Fibroblast of gingiva (primary cell): ENCODE measurements around the gene H6PD.

Experiments used
- DNase-seq: peaks from one replicate; pipeline ENCODE4 v3.0.0-alpha.2; 2011; ENCODE audit warnings: low read depth

Gene H6PD

DNA sequence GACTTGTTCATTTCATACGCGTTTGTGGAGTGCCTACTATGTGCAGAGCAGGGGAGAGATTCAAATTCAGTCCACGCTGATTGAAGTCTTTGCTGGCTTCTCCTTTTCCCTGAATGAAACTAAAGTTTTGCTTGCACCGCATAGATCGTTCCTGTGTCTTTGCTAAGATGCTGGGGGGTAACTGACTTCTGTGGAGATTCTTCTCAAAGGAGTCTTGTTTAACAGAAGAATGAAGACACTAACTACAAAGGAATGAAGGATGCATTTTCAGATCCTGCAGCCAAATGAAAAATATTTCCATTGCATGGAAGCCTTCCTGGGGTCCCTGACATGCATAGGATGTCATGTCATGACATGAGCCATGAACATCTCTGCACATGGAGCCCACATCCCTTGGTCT is 26.9 kb upstream of the H6PD start:
- no peak for DNase-seq

DNA sequence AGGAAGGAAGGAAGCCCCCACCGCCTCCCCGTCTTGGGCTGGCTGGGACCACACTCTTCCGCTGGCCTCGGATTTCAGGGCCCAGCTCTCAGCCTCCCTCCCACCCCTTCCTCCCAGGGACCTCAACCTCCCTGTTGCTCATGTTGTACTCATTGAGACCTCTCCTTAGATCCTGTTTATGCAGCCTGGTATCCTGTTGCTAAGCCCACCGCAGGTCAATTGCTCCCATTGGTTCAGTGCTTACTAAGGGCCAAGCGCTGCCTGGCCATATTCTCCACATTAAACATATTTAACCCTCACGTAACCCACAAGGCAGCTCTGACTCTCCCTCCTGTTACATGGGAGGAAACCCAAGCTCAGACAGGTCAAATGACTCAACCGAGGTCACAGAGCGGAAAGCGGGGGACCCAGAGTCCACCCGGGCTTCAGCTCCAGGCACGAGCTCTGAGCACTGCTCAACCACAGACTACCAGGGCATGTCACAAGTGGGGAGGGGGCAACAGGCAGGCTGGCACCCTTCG is 23.2 kb upstream of the H6PD start:
- no peak for DNase-seq

DNA sequence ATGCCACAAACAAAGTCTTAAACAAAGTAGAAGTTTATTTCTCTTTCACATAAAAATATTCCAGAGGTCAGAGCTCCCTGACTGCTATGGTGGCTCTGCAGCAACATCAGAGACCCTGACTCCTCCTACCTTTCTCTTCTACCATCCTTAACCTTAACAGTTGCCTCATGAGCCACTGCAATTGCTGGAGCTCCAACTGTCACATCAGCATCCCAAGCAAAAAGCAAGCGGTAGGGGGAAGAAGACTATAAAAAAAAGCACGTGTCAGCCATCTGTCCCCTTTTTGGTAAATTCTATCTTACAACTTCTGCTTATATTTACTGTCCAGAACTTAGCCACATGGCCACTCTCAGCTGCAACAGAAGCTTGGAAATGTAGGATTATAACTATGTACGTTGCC is 21.8 kb upstream of the H6PD start:
- no peak for DNase-seq

DNA sequence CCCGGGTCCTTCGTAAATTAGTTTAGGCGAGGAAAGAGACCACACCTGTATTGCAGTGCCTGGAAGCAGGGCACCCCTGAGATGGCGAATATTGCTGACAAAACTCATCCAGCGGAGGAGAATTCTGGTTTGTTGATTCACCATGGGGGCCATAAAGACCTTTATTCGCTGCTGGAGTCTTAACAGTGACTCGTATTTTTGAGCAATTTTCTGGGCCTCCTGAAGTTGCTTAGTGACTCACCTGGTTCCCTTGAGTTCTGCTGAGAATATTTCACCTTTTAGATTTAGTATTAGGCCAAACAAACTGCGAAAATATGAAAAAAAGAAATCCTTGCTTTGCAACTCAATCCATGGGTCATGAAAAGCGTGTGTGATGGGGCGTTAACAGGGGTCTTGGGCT is 20.6 kb upstream of the H6PD start:
- no peak for DNase-seq

DNA sequence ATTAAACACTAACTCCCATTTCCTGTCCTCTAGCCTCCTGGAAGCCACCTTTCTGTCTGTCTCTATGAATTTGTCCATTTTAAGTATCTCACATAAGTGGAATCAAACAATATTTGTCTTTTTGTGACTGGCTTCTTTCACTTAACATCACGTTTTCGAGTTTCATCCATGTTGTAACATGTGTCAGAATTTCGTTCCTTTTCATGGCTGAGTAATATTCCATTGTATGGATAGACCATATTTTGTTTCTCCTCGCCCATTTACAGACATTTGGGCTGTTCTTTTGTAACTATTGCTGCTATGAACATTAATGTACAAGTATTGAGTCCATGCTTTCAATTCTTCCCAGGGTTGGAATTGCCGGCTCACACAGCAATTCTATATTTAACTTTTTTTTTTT is 15.7 kb upstream of the H6PD start:
- no peak for DNase-seq

DNA sequence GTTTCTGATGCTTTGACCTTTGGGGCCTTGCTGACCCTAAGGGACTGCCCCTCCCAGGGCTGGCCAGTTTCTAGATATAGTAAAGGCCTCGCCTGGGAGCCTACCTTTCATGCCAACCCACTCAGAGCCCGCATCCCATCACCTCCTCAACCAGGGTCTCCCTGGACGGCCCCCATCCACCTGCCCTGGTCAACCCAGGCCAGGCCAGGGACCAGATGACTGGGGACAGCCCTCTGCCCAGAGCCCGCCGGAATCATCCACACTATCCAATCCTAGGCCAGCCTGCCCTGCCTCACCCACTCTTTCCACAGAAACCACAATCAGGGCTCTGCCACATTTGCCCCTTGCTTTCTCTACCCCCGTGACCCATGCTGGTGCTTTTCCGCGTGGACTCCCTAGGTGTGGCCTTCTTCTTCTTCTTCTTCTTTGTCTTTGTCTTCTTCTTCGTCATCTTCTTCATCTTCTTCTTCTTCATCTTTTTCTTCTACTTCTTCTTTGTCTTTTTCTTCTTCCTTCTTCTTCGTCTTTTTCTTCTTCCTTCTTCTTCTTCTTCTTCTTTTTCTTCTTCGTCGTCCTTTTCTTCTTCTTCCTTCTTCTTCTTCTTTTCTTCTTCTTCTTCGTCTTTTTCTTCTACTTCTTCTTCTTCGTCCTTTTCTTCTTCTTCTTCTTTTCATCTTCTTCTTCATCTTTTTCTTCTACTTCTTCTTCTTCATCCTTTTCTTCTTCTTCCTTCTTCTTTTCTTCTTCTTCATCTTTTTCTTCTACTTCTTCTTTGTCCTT is 11.5 kb upstream of the H6PD start:
- no peak for DNase-seq

DNA sequence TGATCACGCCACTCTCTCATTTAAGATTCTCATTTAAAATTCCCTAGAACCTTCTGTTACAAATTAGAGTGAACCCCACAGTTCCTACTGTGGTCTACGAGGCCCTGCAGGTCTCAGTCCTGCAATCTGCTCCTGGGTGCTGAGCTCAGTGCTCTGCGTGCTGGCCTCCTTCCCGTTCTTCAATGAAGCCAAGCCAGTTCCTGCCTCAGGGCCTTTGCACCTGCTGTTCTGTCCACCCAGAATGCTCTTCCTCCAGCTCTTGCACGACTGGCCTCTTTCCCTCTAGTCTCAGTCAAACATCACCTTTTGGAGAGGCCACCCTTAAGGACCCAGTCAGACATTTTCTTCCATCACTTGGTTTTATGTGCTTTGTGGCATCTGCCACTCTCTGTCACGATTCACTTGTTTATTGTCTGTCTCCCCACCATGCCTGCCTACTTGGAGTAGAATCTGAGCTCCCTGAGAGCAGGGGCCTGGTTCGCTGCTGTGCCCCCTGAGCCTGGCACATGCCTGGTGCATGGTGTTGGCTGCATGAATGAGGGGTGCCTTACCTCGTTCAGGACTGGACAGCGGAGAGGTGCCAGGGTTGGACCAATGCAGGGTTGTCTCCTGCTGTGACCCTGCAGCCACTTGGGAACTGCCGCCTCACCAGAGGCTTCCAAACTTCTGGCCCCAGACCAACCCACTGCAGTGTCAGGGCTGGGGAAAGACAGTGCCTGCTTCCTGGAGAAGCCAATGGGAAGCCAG is 9.7 kb upstream of the H6PD start:
- no peak for DNase-seq

DNA sequence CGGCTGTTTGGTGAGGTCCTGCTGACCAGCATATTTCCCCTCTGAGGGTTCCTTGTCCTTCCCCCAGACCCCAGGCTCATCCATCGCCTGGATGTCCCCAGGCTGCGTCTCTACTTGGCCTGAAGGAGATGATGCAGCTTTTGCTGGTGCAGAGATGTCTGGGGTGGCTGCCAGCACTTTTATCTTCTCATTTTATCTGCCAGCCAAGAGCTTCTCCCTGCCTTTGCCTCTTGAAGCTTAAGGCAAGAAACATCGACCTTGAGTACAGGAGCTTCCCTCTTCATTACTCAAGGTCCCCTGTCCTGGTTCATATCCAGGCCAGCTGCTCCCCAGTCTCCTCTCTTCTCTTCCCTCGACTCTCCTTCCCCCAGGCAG is 9.2 kb upstream of the H6PD start:
- no peak for DNase-seq

DNA sequence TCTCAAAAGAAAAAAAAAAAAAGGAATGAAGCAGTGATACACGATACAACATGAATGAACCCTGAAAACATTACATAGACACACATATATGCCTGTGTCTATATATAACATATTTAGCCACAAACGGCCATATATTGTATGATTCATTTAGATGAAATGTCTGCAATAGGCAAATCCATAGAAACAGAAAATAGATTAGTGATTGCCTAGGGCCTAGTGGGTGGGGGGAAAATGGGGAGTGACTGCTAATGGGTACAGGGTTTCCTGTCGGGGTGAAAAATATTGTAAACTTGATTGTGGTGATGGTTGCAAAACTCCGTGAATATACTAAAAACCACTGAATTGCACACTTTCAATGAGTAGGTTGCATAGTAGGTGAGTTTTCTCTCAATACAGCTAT is 6.0 kb upstream of the H6PD start:
- DNase-seq: no peak

DNA sequence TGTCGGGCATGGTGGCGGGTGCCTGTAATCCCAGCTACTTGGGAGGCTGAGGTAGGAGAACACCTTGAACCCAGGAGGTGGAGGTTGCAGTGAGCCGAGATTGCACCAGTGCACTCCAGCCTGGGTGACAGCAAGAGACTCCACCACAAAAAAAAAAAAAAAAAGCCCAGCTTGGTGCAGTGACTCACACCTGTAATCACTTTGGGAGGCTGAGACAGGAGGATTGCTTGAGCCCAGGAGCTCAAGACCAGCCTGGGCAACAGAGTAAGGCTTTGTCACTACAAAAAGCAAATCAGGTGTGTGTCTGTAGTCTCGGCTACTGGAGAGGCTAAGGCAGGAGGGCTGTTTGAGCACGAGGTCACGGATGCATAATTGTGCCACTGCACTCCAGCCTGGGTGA is 5.0 kb upstream of the H6PD start:
- no peak for DNase-seq

DNA sequence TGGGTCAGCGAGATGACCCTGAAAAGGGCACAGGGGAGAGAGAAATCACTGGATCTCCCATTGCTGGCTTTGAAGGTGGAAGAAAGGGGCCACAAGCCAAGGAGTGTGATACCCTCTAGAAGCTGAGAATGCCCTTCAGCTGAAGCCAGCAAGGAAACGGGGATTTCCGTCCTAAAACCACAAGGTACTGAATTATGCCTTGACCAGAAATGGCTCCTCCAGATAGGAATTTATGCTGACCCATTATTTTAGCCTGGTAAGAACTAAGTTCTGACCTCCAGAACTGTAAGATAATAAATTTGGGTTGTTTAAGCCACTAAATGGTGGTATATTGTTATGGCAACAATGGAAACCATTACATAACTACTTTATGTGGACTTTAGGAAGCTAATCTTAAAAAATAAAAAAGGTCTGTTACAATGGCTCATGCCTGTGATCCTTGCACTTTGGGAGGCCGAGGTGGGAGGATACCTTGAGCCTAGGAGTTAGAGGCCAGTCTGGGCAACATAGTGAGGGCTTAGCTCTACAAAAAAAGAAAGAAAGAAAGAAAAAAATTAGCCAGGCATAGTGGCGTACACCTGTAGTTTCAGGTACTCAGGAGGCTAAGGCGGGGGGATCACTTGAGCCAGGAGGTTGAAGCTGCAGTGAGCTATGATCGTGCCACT is 3.6 kb upstream of the H6PD start:
- no peak for DNase-seq

DNA sequence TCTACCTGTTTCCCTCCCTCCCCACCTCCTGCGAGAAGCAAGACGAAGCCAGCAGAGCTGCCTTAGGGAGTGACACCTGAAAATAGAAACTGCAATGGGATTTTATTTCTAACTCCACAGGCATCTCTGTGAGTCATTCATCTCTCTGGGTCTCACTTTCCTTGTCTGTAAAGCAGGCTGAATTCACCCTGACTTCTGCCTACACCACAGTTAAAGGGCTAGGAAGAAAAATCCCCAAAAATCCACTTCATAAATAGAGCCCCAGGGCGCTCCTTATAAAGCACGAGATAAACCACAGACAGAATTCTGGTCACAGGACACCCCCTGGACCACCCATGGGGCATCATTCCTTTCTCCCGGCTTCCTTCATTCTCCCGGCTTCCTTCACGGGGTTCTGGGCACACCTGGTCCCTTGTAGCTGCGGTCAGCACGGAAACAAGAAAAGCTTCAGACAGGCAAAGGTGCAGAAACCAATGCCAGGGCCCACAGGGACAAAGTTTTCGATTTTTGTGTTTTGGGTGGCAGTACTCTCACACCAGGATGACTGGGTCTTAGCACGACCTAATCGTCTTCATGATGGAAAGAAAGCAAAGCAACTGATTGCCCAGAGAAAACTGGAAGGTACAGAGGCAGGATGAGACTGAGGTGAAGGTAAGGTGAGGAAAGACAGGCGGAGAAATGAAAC is 2.8 kb upstream of the H6PD start:
- no peak for DNase-seq

DNA sequence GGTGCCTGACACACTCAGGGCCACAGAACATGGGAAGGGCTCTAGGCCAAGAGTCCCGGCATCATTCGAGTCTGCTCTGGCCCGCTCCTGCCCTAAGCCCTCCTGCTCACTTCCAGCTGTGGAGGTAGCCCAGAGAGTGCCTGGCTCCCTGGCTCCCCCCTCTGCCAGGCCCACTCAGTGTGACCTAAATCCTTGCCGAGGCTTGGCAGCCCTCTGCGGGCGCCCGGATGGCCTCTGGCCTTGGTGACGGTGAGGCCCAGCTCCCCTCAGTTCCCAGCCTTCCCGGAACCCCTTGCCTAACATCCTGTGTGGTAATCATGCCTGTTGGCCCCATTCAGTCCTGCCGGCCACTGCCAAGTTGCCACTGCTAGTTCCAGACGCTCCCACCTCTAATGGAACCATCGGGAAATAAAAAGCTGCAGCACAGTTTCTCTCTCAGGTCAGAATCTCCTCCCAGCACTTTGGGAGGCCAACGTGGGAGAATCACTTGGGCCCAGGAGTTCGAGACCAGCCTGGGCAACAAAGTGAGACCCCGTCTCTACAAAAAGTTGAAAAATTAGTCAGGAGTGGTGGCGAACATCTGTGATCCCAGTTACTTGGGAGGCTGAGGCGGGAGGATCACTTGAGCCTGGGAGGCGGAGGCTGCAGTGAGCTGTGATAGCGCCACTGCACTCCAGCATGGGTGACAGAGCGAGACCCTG is 1.2 kb upstream of the H6PD start:
- DNase-seq: peak; percentile 99

DNA sequence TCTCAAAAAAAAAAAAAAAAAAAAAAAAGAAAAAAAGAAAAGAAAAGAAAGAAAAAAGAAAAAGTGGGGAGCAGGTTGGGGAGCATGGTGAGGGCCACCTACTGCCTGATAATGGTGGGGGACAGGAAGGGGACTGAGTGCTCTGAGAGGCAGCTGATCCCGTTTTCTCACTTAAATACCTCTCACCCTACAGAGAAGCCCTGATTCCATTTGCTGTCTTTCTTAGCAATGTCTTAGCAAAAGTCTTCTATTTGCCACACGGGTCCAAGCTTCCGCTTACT is 692 bp upstream of the H6PD start:
- DNase-seq: no peak

DNA sequence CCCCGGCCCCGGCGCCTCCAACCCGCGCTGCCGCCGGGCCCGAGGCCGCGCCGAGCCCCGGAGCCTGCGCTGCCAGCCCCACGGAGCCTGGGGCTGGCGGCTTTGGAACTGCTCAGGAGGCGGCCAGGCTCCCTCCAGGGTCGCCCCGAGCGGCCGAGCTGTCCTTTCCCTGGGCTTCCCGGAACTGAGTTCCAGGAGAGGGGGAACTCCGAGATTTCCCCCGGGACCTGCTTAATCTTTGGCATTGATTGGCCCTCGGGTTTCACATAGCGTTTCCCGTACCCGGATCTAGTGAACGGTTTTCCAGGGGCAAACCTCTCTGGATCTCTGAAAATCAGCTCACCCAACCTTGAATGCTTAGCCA is 504 bp downstream of the H6PD start:
- DNase-seq: peak; percentile 72

DNA sequence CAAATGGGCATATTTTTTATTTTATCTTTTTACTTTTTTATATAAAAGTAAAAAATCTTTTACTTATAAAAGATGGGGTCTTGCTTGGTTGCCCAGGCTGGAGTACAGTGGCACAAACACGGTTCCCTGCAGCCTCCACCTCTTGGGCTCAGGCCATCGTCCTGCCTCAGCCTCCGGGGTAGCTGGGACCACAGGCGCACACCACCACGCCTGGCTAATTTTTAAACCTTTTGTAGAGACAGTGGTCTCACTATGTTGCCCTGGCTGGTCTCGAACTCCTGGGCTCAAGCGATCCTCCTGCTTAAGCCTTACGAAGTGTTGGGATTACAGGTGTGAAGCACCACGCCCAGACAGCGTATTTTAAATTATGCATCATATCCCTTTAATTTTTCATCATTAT is 986 bp downstream of the H6PD start:
- no peak for DNase-seq

DNA sequence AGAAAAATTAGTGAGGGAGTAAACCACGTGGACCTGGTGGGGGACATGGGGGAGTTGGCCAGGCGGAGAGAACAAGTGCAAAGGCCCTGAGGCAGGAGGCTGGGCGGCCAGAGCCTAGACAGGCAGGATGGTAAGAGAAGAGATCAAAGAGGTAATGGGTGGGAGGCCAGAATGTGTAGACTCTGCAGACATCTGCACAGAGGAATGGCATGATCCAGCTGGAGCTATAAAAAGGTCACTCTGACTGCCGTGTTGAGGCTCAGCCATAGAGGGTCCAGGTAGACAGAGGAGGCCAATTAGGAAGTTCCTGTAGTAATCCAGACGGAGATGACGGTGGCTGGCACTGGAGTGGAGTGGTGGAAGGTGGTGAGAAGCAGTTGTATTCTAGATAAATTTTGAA is 3.6 kb downstream of the H6PD start:
- DNase-seq: no peak

DNA sequence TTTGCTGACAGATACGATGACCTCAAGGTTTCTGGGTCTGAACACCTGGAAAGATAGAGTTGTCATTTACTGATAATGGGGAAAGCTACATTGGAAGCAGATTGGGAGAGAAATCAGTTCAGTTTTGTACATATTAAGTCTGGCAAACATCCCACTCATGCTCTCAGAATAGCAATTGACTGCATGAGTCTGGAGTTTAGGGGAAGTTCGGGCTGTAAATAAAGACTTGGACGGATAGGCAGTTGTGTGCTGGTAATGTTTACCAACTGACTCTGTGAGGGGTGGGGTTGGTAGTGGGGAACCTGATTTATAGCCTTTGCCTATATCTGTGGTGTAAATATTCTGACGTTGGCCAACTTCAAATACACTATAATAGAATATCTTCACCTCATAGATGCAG is 4.0 kb downstream of the H6PD start:
- DNase-seq: no peak

DNA sequence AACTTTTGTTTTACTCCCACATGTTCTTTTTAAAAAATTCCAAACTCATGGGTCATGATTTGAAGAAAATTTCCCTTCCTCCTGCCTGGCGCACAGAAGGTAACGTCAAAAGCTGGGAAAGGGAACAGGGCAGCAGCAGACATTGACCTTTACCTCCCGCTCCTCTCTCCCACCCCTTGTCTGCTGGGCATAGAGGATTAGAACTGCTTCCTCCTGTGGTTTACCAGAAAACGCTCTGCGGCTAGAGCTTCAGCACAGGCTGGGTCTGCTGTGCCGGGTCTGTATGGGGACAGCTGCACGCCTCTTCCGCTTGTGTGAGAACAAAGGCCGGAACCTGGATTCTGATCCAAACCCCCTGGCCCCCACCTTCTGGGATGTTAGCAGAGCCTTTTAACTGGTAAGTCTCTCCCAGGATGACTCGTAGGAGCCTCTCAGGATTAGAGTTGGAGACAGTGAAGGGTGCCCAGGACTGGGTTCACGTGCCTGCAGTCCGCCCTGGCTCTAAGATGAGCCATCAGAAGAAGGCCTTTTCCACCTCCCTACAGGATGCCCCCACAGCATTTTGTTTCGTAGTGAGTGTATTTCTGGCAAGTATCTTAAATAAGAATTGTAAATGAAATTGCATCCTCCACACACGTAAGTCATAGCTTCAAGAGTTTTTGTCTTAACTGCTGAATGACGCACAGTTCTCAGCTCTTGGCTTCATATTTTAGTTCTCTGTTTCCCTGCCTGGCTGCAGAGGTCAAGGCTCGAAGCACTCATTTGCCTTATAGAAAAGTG is 5.2 kb downstream of the H6PD start:
- peak; percentile 66 for DNase-seq

DNA sequence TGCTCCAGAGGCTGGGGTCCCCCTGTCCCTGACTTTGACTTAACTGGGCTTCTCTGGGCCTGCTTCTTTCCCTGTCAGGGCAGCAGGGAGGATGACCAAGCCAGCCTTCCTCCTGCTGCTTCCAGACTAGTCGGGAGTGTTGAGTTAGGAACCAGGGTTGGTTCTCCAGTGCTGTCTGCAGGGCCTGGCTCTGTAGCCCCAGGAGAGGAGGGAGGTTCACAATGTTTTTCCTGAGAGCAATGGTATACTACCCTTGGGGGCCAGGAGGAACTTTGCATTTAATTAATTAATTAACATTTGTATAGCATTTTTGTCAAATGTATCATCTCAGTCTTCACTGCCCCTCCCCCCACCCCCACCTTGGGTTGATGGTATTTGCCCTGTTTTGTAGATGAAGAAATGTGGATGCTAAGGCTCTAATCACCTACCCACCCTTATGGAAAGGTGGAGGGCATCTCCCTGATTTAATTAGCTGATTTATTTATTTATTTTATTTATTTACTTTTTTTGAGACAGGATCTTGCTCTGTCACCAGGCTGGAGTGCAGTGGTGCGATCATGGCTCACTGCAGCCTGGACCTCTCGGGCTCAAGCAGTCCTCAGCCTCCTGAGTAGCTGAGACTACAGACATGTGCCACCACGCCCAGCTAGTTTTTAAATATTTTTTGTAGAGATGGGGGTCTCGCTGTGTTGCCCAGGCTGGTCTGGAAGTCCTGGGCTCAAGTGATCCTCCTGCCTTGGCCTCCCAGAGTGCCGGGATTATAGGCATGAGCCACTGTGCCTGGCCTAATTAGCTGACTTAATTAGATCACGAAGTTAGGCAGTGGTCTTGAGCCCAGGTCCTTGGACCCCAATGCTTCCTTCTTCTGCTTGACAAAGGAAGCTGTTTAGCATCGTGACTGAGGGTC is 6.6 kb downstream of the H6PD start:
- no peak for DNase-seq
